ENCODE data around the gene UBXN2A.

The UBXN2A gene

DNA sequence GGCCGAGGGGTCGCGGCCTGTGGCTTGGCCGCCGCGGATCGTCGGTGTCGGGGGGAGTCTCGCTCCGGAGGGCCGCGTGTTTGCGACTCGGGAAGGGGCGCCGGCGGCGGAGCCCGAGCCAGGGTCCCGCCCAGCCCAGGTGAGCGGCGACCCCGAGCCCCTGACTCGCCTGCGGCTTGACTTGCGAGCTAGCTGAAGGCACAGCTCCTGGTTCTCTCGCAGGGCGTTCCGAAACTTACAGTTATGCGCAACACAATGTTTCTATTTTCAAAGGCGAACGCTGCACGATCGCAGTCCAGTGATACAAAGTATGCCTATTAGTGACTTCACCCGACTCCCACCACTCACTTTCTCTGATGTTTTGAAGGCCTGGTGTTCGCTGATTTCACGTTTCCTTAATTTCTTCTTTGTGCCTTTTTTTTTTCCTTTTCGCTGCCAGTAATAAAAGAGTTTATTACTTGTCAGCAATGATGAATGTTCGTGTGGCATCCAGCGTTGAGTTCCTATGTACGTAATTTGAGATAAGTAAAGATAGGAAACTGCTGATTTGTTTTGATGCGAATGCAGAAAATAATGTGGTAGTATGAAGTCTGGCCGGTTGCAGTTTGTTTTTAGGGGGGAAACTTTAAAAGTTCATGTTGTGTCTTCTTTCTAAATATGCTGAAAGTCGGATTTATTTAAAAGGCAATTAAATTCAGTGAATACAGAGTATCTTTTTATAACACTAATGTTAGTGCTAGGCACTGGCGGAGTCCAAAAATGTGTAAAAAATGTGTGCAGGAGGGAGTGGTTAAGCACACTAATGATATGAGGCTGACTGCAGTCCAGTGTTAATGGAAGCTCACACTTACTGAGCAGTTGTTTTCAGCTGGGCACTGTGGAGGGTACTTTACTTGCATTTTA, 706 bp downstream of the UBXN2A start:
- peak; percentile 19; the same call in 1 of the 2 replicates for TF ChIP-seq MAX (IDR thresholded peaks at IDR 0.05)
- TF ChIP-seq CEBPB (IDR thresholded peaks at IDR 0.05): no peak
- peak; percentile 92 for TF ChIP-seq ZBTB7A (IDR thresholded peaks at IDR 0.05; ENCODE audit: low read depth)
- TF ChIP-seq TAF1 (IDR thresholded peaks at IDR 0.05; ENCODE audit: low read depth): 0 out of 2 replicates have a peak, but pooled peaks have one; percentile 2

- TF ChIP-seq RAD21 (IDR thresholded peaks at IDR 0.05; ENCODE audit: low read depth): no peak
- no peak for TF ChIP-seq TCF12 (IDR thresholded peaks at IDR 0.05; ENCODE audit: low read depth)
- no peak for TF ChIP-seq TAF1 (IDR thresholded peaks at IDR 0.05; ENCODE audit: low read depth)
- no peak for TF ChIP-seq EP300 (IDR thresholded peaks at IDR 0.05; ENCODE audit: borderline replicate concordance)
- TF ChIP-seq EGR1 (IDR thresholded peaks at IDR 0.05): no peak
- no peak for TF ChIP-seq CREB1 (IDR thresholded peaks at IDR 0.05; ENCODE audit: low read depth)
- no peak for TF ChIP-seq NFIC (IDR thresholded peaks at IDR 0.05)
- TF ChIP-seq ZBTB7A (IDR thresholded peaks at IDR 0.05; ENCODE audit: low read depth): no peak
- TF ChIP-seq, protein P1, sequence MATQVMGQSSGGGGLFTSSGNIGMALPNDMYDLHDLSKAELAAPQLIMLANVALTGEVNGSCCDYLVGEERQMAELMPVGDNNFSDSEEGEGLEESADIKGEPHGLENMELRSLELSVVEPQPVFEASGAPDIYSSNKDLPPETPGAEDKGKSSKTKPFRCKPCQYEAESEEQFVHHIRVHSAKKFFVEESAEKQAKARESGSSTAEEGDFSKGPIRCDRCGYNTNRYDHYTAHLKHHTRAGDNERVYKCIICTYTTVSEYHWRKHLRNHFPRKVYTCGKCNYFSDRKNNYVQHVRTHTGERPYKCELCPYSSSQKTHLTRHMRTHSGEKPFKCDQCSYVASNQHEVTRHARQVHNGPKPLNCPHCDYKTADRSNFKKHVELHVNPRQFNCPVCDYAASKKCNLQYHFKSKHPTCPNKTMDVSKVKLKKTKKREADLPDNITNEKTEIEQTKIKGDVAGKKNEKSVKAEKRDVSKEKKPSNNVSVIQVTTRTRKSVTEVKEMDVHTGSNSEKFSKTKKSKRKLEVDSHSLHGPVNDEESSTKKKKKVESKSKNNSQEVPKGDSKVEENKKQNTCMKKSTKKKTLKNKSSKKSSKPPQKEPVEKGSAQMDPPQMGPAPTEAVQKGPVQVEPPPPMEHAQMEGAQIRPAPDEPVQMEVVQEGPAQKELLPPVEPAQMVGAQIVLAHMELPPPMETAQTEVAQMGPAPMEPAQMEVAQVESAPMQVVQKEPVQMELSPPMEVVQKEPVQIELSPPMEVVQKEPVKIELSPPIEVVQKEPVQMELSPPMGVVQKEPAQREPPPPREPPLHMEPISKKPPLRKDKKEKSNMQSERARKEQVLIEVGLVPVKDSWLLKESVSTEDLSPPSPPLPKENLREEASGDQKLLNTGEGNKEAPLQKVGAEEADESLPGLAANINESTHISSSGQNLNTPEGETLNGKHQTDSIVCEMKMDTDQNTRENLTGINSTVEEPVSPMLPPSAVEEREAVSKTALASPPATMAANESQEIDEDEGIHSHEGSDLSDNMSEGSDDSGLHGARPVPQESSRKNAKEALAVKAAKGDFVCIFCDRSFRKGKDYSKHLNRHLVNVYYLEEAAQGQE (IDR thresholded peaks at IDR 0.05; ENCODE audit: low read depth): no peak
- TF ChIP-seq TEAD4 (IDR thresholded peaks at IDR 0.05): no peak
- TF ChIP-seq, protein P2, sequence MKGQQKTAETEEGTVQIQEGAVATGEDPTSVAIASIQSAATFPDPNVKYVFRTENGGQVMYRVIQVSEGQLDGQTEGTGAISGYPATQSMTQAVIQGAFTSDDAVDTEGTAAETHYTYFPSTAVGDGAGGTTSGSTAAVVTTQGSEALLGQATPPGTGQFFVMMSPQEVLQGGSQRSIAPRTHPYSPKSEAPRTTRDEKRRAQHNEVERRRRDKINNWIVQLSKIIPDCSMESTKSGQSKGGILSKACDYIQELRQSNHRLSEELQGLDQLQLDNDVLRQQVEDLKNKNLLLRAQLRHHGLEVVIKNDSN (IDR thresholded peaks at IDR 0.05): no peak
Measured at GRCh38 chr2:23941644-23942043, 1.4 kb downstream of the UBXN2A start.

DNA sequence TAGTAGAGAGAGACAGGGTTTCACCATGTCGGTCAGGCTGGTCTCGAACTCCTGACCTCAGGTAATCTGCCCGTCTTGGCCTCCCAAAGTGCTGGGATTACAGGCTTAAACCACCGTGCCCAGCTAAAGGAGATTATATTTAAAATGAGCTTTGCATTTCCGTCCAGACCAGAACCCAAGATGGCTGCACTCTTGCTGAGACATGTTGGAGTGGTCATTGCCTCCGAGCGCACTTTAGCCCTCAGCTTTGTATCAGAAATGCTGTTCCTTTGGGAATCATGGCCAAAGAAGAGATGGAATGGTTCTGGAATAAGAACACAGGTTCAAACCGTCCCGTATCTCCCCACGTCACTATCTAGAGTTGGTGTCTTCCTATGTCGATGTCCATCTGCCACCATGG, 3.4 kb downstream of the UBXN2A start:
- TF ChIP-seq TEAD4 (IDR thresholded peaks at IDR 0.05) (no peak), MAX (IDR thresholded peaks at IDR 0.05) (no peak), ZBTB7A (IDR thresholded peaks at IDR 0.05; ENCODE audit: low read depth) (no peak), YY1 (IDR thresholded peaks at IDR 0.05; ENCODE audit: low read depth) (no peak), FOXM1 (IDR thresholded peaks at IDR 0.05; ENCODE audit: borderline replicate concordance, low read depth) (no peak), CREB1 (IDR thresholded peaks at IDR 0.05; ENCODE audit: low read depth) (no peak), EP300 (IDR thresholded peaks at IDR 0.05; ENCODE audit: borderline replicate concordance) (no peak), CEBPB (IDR thresholded peaks at IDR 0.05) (no peak), TCF12 (IDR thresholded peaks at IDR 0.05; ENCODE audit: low read depth) (no peak), NFIC (IDR thresholded peaks at IDR 0.05) (no peak), TAF1 (IDR thresholded peaks at IDR 0.05; ENCODE audit: low read depth) (no peak), EGR1 (IDR thresholded peaks at IDR 0.05) (no peak), RAD21 (IDR thresholded peaks at IDR 0.05; ENCODE audit: low read depth) (no peak)
- TF ChIP-seq, protein P2 (IDR thresholded peaks at IDR 0.05): no peak
- TF ChIP-seq, protein P1 (IDR thresholded peaks at IDR 0.05; ENCODE audit: low read depth): no peak

DNA sequence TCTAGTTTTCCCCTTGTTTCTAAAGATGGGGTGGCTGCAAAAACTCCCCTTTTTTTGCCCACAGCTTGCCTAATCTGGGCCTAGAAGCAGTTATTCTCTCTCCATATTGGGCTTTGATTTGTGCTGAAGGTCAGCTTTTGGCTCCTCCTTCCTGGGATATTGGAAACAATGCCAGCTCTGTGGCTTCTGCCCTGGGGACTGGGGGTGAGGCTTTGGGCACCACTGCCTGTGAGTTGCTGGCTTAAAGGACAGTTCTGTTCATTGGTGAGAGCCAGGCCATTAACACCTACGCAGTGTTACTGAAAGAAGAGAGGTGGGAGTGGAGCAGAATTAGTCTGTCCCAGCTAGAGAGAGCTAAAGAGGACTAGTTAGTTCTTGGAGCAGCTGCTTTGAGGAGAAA, 4.3 kb downstream of the UBXN2A start:
- TF ChIP-seq MAX (IDR thresholded peaks at IDR 0.05) (no peak), EGR1 (IDR thresholded peaks at IDR 0.05) (no peak), TCF12 (IDR thresholded peaks at IDR 0.05; ENCODE audit: low read depth) (no peak), ZBTB7A (IDR thresholded peaks at IDR 0.05; ENCODE audit: low read depth) (no peak), EP300 (IDR thresholded peaks at IDR 0.05; ENCODE audit: borderline replicate concordance) (no peak), TAF1 (IDR thresholded peaks at IDR 0.05; ENCODE audit: low read depth) (no peak), NFIC (IDR thresholded peaks at IDR 0.05) (no peak), YY1 (IDR thresholded peaks at IDR 0.05; ENCODE audit: low read depth) (no peak), CREB1 (IDR thresholded peaks at IDR 0.05; ENCODE audit: low read depth) (no peak), CEBPB (IDR thresholded peaks at IDR 0.05) (no peak), TEAD4 (IDR thresholded peaks at IDR 0.05) (no peak), RAD21 (IDR thresholded peaks at IDR 0.05; ENCODE audit: low read depth) (no peak), FOXM1 (IDR thresholded peaks at IDR 0.05; ENCODE audit: borderline replicate concordance, low read depth) (no peak)
- TF ChIP-seq, protein P2 (IDR thresholded peaks at IDR 0.05): no peak

GRCh38 chr2:23944976-23945375, 4.7 kb downstream of the UBXN2A start:
- TF ChIP-seq RAD21 (IDR thresholded peaks at IDR 0.05; ENCODE audit: low read depth): no peak
- no peak for TF ChIP-seq TAF1 (IDR thresholded peaks at IDR 0.05; ENCODE audit: low read depth)
- TF ChIP-seq TEAD4 (IDR thresholded peaks at IDR 0.05): no peak
- TF ChIP-seq ZBTB7A (IDR thresholded peaks at IDR 0.05; ENCODE audit: low read depth): no peak
- no peak for TF ChIP-seq YY1 (IDR thresholded peaks at IDR 0.05; ENCODE audit: low read depth)
- TF ChIP-seq NFIC (IDR thresholded peaks at IDR 0.05): no peak
- TF ChIP-seq CEBPB (IDR thresholded peaks at IDR 0.05): no peak
- TF ChIP-seq TCF12 (IDR thresholded peaks at IDR 0.05; ENCODE audit: low read depth): no peak
- TF ChIP-seq CREB1 (IDR thresholded peaks at IDR 0.05; ENCODE audit: low read depth): no peak
